Transverse colon (tissue), 4 donors: Measurements from ENCODE around the gene ITGB6. TPM values are rescaled to one million over a fixed set of nuclear protein-coding genes. Genes with fewer than 3 reads are reported as not detected.

ENCODE experiments used
- DNase-seq: peaks from one replicate; pipeline ENCODE4 v3.0.0-alpha.2; 2019
- H3K27ac ChIP-seq, 4 donors: fragments of 200-600 bp; sonication (generic); 2 replicates each; pipeline ENCODE4 v1.5.1; 2016 to 2018; ENCODE audit warnings: inconsistent platforms in 4 of 4
- H3K27me3 ChIP-seq: fragments of 200-600 bp; sonication (generic); 2 replicates; pipeline ENCODE4 v1.5.1; 2017; ENCODE audit warnings: inconsistent platforms
- H3K36me3 ChIP-seq, 4 donors: fragments of 200-600 bp; sonication (generic); 2 replicates each; pipeline ENCODE4 v1.5.1; 2017 to 2019; ENCODE audit warnings: inconsistent platforms in 4 of 4
- H3K4me1 ChIP-seq, 4 donors: fragments of 200-600 bp; sonication (generic); 2 replicates each; pipeline ENCODE4 v1.5.1; 2017 to 2020; ENCODE audit warnings: inconsistent platforms in 4 of 4
- H3K4me3 ChIP-seq, 4 donors: fragments of 200-600 bp; sonication (generic); 1 replicate in 1 of 4; 2 replicates in 3 of 4; pipeline versions ENCODE4 v1.5.1 to v1.6.1; 2017 to 2019; ENCODE audit warnings: inconsistent platforms in 4 of 4
- H3K9me3 ChIP-seq, 2 donors: fragments of 200-600 bp; sonication (generic); 2 replicates each; pipeline ENCODE4 v1.5.1; 2017 to 2019; ENCODE audit warnings: inconsistent platforms in 2 of 2
- EP300 ChIP-seq: sonication (generic); formaldehyde crosslinking; IDR thresholded peaks from one replicate; pipeline ENCODE4 v1.6.1; 2017; ENCODE audit warnings: antibody characterized with exemption, low read depth
- POLR2A ChIP-seq: fragments of 450-650 bp; IDR thresholded peaks from one replicate; pipeline ENCODE4 v1.6.1; 2016; ENCODE audit warnings: antibody characterized with exemption, mild to moderate bottlenecking, moderate library complexity
- POLR2AphosphoS5 ChIP-seq, 3 donors: sonication (generic); formaldehyde crosslinking; IDR thresholded peaks; one replicate each; pipeline ENCODE4 v1.6.1; 2016; ENCODE audit warnings: antibody characterized with exemption in 3 of 3
- WGBS, 2 donors: methylation state at CpG; one replicate each; pipeline ENCODE4 v1.1.5; 2018; ENCODE audit warnings: low coverage in 1 of 2; 5-methylcytosine and 5-hydroxymethylcytosine counted together
- in situ Hi-C, 4 donors: fragments of 200-750 bp; cut with MboI; loops; one replicate each; pipeline versions ENCODE4 v1.15.0 to v1.15.1; 2017; ENCODE audit warnings: low sequenced_read_pairs in 3 of 4, low pct_ligation_motif_present in 1 of 4, low pct_unique_long_range_greater_than_20kb in 1 of 4
- intact Hi-C: fragments of 100-400 bp; cut with DNase I; formaldehyde crosslinking; loops from one replicate; pipeline ENCODE4 v1.15.1; 2023; ENCODE audit warnings: low total_unique reads
- total RNA-seq, 4 donors: library from RNA; depleted of rRNA; stranded (reverse); fragments of >200 nt; gene quantifications; one replicate each; pipeline ENCODE4 v1.1.0, GENCODE V29; 2016
- TF ChIP-seq, protein P1 (sequence below), 5 experiments: fragments of 200-600 bp in 3 of 5; fragments of 450-650 bp in 2 of 5; sonication (generic) in 3 of 5; IDR thresholded peaks; 1 replicate in 2 of 5; 2 replicates in 3 of 5; pipeline ENCODE4 v1.5.1; 2016 to 2017; ENCODE audit warnings: antibody characterized with exemption in 5 of 5, inconsistent platforms in 3 of 5, mild to moderate bottlenecking in 2 of 5, moderate library complexity in 1 of 5

ITGB6 gene
- total RNA-seq, 4 donors from 2014 or later = 7.6 to 28.8 (median 20.2) TPM

- Histone ChIP-seq H3K4me1 (peaks cover 0 to 11% (median 0%) of the 10 kb centered on the region in 4 donors), H3K36me3 (no peaks in the 10 kb centered on the region), H3K4me3 (no peak overlapping the region), H3K27me3 (no peaks in the 10 kb centered on the region), H3K9me3 (no peaks in the 10 kb centered on the region), H3K27ac (peak overlapping the region in 1 of 4 donors; percentile 14)
- in situ Hi-C loops = no loop called here
- TF ChIP-seq EP300 = no peak
- intact Hi-C loops = no loop called here
- no peak for DNase-seq
- WGBS, 2 donors = 84 to 86% methylated on average over 4 to 7 of the region's 7 CpGs
Measured at GRCh38 chr2:160055726-160056108, 144.4 kb downstream of the ITGB6 start.

DNA sequence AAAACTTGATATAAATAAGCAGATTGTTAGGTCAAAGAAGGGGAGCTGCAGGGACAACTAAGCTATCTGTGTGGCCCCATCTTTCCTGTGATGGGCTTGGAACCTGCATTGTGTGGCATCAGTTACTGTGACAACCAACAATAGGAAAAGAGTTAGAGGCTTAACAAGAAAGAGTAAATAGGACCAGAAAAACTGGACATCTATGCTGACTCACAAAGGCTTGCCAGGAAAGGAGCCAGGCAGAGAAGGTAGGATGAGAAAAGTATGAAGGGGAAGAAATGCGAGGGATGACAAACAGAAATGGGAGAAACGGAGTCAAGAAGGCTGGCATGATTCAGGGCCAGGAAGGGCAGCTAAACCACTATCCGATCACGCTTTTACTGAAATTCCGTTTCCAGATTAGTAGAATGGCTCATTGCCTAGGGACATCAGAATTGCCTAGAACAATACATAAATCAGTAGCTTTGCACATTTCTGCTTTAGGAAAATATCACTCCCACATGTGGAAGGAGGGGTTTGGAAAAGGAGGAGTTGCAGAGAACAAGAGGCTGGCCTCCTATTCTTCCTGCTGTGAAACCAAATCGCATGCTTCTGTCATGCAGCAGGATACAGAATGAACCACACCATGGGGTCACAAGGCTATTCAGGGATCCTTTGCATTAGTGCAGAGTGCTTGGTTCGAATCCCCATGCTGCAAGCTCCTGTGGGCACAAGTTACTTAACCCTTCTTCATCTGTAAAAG lies 144.9 kb downstream of the ITGB6 start:
- Histone ChIP-seq H3K27me3 (no peaks in the 10 kb centered on the region), H3K9me3 (no peaks in the 10 kb centered on the region), H3K4me3 (no peak overlapping the region), H3K36me3 (no peaks in the 10 kb centered on the region), H3K4me1 (peaks cover 0 to 11% (median 0%) of the 10 kb centered on the region in 4 donors), H3K27ac (peak overlapping the region in 1 of 4 donors; percentile 14)
- in situ Hi-C loops (no loop called here), intact Hi-C loops (loop anchor here (5.0 kb wide), 1 partner anchor 1342 kb away; no protein-coding TSS in a partner anchor)
- 57 to 75% methylated on average over 7 of the region's 7 CpGs for WGBS, 2 donors
- no peak for TF ChIP-seq EP300
- no peak for DNase-seq

GRCh38 chr2:160053946-160054345 lies 146.1 kb downstream of the ITGB6 start:
- peaks cover 0 to 11% (median 0%) of the 10 kb centered on the region in 4 donors for H3K4me1 ChIP-seq
- no peaks in the 10 kb centered on the region for H3K36me3 ChIP-seq
- H3K27me3 ChIP-seq = no peaks in the 10 kb centered on the region
- H3K9me3 ChIP-seq = no peaks in the 10 kb centered on the region
- TF ChIP-seq POLR2A (no peak), EP300 (no peak), POLR2AphosphoS5 (IDR thresholded peaks at IDR 0.05) (no peak)
- TF ChIP-seq, protein P1, sequence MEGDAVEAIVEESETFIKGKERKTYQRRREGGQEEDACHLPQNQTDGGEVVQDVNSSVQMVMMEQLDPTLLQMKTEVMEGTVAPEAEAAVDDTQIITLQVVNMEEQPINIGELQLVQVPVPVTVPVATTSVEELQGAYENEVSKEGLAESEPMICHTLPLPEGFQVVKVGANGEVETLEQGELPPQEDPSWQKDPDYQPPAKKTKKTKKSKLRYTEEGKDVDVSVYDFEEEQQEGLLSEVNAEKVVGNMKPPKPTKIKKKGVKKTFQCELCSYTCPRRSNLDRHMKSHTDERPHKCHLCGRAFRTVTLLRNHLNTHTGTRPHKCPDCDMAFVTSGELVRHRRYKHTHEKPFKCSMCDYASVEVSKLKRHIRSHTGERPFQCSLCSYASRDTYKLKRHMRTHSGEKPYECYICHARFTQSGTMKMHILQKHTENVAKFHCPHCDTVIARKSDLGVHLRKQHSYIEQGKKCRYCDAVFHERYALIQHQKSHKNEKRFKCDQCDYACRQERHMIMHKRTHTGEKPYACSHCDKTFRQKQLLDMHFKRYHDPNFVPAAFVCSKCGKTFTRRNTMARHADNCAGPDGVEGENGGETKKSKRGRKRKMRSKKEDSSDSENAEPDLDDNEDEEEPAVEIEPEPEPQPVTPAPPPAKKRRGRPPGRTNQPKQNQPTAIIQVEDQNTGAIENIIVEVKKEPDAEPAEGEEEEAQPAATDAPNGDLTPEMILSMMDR (IDR thresholded peaks at IDR 0.05) = no peak
- no peak overlapping the region for H3K27ac ChIP-seq
- intact Hi-C loops = loop anchor here (5.0 kb wide), 1 partner anchor 1343 kb away; no protein-coding TSS in a partner anchor
- DNase-seq = no peak
- 93 to 100% methylated on average over 1 to 2 of the region's 2 CpGs for WGBS, 2 donors
- in situ Hi-C loops = no loop called here
- H3K4me3 ChIP-seq = no peak overlapping the region

GRCh38 chr2:160052531-160052930 lies 147.5 kb downstream of the ITGB6 start:
- in situ Hi-C loops (no loop called here), intact Hi-C loops (loop anchor here (5.0 kb wide), 1 partner anchor 1345 kb away; no protein-coding TSS in a partner anchor)
- Histone ChIP-seq H3K9me3 (no peaks in the 10 kb centered on the region), H3K27me3 (no peaks in the 10 kb centered on the region), H3K27ac (no peak overlapping the region), H3K36me3 (no peaks in the 10 kb centered on the region), H3K4me3 (no peak overlapping the region), H3K4me1 (peaks cover 0 to 11% (median 0%) of the 10 kb centered on the region in 4 donors)
- WGBS, 2 donors = 75 to 86% methylated on average over 2 of the region's 2 CpGs
- TF ChIP-seq POLR2AphosphoS5 (IDR thresholded peaks at IDR 0.05) = no peak
- no peak for TF ChIP-seq EP300
- TF ChIP-seq POLR2A = no peak
- TF ChIP-seq, protein P1 (IDR thresholded peaks at IDR 0.05) = no peak
- DNase-seq = no peak

DNA sequence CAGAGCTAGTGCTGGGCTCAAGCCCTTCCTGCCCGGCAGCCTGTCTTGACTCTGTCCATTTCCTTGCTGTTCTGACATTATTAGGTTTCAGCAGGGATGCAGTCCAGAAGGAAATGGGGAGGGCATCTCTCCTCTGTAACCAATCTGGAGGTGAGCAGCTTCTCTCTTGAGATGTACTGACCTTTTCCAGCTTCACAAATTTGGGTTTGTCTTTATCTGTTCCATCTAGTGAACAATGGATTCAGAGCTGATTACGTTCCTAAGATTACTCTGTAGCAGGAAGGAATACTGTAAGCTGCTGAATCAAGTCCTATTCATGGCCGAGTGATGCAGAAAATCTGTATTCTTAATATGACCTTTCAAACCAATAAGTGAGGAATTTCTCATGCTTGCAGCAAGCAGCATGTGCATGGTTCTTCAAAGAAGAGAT lies 148.7 kb downstream of the ITGB6 start:
- in situ Hi-C loops = no loop called here
- TF ChIP-seq, protein P1 (IDR thresholded peaks at IDR 0.05) = no peak
- TF ChIP-seq POLR2A (no peak), POLR2AphosphoS5 (IDR thresholded peaks at IDR 0.05) (no peak), EP300 (no peak)
- H3K4me3 ChIP-seq = no peak overlapping the region
- H3K9me3 ChIP-seq = no peaks in the 10 kb centered on the region
- intact Hi-C loops = loop anchor here (5.0 kb wide), 1 partner anchor 1346 kb away; no protein-coding TSS in a partner anchor
- DNase-seq = no peak
- H3K27ac ChIP-seq = no peak overlapping the region
- peaks cover 0 to 11% (median 0%) of the 10 kb centered on the region in 4 donors for H3K4me1 ChIP-seq
- H3K36me3 ChIP-seq = no peaks in the 10 kb centered on the region
- 71% methylated on average over 3 of the region's 3 CpGs; no CpG with 5 or more reads in 1 of the 2 donors for WGBS, 2 donors
- H3K27me3 ChIP-seq = no peaks in the 10 kb centered on the region
